UCSD-AML1 (cell line): Measurements from ENCODE around the gene MCTP1.
"Not testable (repeated sequence)": the region's sequence is repeated elsewhere in the genome, so short reads cannot be mapped to it uniquely, and the experiment has no call there.

Experiments
- DNase-seq: peaks from one replicate; lab custom pipeline; 2025; ENCODE audit not compliant: unreplicated experiment; lab: John Stamatoyannopoulos, UW

Gene MCTP1

DNA sequence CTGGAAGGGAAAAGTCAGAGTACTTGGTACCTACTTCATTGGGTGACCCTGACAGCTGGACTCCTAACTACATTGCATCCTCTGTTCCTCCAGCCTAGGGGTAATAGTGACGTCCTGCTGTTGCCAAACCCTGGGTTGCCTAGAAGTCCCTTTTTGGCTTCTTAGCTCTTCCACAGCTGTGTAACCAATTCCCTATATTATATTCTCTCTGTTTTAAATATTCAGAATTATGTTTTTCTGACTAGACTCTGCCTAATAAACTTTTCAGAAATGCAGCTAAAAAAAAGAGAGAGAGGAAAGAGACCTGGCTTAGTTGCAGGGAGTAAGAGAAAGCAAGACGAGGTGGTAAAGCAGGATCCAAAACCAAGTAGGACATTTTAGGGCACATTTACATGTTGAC is 28.4 kb downstream of the MCTP1 start:
- DNase-seq, result no peak

DNA sequence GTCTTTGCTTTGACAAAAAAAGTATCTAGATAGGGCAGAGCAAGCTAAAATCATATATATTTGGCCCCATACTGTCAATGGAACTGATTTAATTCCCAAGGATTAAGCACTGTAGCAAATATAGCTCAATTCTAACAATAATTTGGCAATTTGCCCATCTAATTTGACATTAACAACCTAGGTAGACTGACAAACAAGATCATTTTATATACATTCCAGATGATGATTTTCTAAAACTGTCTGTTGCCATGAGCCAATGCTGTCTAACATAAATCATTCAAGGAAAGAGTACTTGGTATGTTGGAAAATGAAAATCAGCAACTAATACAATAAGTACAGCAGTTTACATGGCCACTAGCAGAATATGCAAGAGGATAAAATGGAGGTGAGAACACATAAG is 32.1 kb downstream of the MCTP1 start:
- DNase-seq, result no peak

- no peak for DNase-seq
Observed at GRCh38 chr5:95251185-95251584, 33.7 kb downstream of the MCTP1 start.

GRCh38 chr5:95244479-95244878 is 40.4 kb downstream of the MCTP1 start:
- DNase-seq, result no peak

DNA sequence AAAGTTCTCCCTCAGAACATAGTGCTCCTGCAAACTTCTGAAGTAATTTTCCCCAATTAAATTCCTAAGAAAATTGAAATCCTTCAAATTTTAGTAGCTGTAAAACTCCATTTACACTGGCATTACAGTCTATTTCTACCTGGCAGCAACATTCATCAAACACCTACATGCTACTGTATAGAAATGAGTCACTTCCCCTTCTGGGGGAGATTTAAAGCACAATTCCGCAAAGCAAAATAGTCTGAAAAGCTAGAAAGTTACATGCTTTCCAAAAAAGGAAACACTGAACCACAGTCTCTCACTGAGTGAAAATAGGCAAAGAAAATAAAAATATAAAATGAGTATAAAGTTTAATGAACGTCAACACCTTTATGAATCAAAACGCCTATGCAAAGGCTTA is 43.3 kb downstream of the MCTP1 start:
- no peak for DNase-seq

GRCh38 chr5:95241161-95241560 is 43.7 kb downstream of the MCTP1 start:
- no peak for DNase-seq

GRCh38 chr5:95238560-95239325 is 46.2 kb downstream of the MCTP1 start:
- no peak for DNase-seq

GRCh38 chr5:95237324-95237723 is 47.6 kb downstream of the MCTP1 start:
- no peak for DNase-seq

GRCh38 chr5:95235439-95235982 is 49.4 kb downstream of the MCTP1 start:
- DNase-seq, result no peak

- no peak for DNase-seq
Observed at GRCh38 chr5:95229646-95230045, 55.2 kb downstream of the MCTP1 start.

GRCh38 chr5:95224701-95225459 is 60.0 kb downstream of the MCTP1 start:
- DNase-seq, result no peak

- no peak for DNase-seq
Observed at GRCh38 chr5:95223566-95224258, 61.2 kb downstream of the MCTP1 start.

- DNase-seq, result no peak
Observed at GRCh38 chr5:95222836-95223235, 62.1 kb downstream of the MCTP1 start.

DNA sequence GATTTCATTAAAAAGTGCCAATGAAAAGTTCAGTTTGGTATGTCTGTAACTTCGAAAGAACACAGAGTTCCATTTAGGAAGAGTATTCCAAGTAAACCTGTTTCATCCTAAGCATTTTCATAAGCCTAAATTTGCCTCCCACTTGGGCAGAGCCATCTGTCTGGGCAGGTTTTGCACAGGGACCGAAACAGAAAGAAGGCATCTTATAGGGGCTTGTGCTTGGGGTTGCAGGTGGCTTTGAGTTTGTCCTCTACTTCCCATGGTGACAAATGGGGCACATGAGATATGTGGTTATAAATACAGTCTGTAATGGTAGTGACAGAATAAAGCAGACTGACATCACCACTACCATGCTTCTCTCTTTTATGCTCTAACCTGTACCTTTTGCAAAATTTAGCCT is 63.7 kb downstream of the MCTP1 start:
- DNase-seq, result no peak

- no peak for DNase-seq
Observed at GRCh38 chr5:95220381-95220780, 64.5 kb downstream of the MCTP1 start.

DNA sequence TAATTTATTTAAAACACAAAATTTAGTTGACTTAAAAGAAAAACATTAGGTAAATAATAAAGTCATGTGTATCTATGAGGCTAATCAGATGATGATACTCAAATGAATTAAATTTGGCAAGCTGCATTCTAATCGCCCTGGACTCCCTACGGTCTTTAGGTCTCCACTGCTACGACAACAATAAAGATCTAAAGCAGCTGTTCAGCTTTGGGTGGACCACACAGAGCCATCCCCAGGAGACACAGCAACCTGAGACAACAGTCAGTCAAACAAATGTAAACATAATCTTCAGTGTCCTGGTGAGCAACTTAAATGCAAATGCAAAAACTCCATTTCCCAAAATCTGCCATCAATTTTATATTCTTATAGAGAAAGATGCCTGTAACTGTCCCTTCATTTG is 65.5 kb downstream of the MCTP1 start:
- DNase-seq, result no peak

DNA sequence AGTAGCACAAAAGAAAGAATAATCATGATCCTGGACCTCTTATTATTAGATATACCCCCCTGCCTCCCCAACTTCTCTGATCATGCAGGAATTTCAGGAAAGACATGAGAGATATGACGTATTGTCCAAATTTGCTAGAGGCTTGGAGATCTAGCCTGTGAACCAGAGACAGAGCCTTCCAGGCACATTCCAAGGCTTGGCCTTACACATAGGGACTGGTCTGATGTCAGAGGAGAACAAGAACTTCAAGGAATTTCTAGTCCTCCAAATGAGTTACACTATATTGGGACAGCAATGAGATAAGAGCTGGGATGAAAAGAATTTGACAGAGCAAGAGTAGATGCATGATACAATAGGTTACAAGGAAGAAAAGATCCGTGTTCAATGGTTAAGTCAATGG is 67.0 kb downstream of the MCTP1 start:
- no peak for DNase-seq

GRCh38 chr5:95217351-95217750 is 67.5 kb downstream of the MCTP1 start:
- DNase-seq, result no peak

GRCh38 chr5:95216136-95216955 is 68.5 kb downstream of the MCTP1 start:
- DNase-seq, result no peak

DNA sequence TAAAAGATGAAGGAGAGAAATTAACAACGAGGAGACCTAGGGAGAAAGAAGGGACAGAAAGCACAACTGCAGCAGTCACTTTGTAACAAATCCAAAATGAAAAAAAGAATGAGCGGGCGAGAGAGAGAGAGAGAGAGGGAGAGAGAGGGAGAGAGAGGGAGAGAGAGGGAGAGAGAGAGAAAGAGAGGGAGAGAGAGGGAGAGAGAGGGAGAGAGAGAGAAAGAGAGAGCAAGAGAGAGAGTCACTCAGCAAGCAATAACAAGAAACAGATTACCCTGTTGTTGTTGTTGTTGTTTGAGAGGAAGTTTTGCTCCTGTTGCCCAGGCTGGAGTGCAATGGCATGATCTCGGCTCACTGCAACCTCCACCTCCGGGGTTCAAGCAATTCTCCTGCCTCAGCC is 77.1 kb downstream of the MCTP1 start:
- DNase-seq, result not testable (repeated sequence)

- no peak for DNase-seq
Observed at GRCh38 chr5:95194856-95195255, 90.0 kb downstream of the MCTP1 start.
